IMR-90 (cell line): Measurements from ENCODE around the gene TAGAP.

Experiments
- CEBPB ChIP-seq: IDR thresholded peaks from 2 replicates; pipeline ENCODE4 v1.6.1; 2012; ENCODE audit warnings: low read depth, low read length, improper control_type of control experiment
- CHD1 ChIP-seq: IDR thresholded peaks from 2 replicates; pipeline ENCODE4 v1.6.1; 2012; ENCODE audit warnings: low read depth, low read length, improper control_type of control experiment
- CTCF ChIP-seq: conservative IDR thresholded peaks from 2 replicates; pipeline ENCODE4 v1.5.1; 2012; ENCODE audit warnings: mild to moderate bottlenecking, low read depth, low read length, improper control_type of control experiment
- ELK1 ChIP-seq: fragments of 150-350 bp; IDR thresholded peaks from 2 replicates; pipeline ENCODE4 v1.6.1; 2016; ENCODE audit warnings: low read depth, mild to moderate bottlenecking, low read length, moderate library complexity, borderline replicate concordance
- MAFK ChIP-seq: IDR thresholded peaks from 2 replicates; pipeline ENCODE4 v1.6.1; 2012; ENCODE audit warnings: low read depth, low read length, improper control_type of control experiment
- MAZ ChIP-seq: IDR thresholded peaks from 2 replicates; pipeline ENCODE4 v1.6.1; 2012; ENCODE audit warnings: low read depth, mild to moderate bottlenecking, low read length, improper control_type of control experiment, moderate library complexity, borderline replicate concordance
- MXI1 ChIP-seq: IDR thresholded peaks from 2 replicates; pipeline ENCODE4 v1.6.1; 2012; ENCODE audit warnings: low read depth, mild to moderate bottlenecking, low read length, moderate library complexity, borderline replicate concordance
- POLR2A ChIP-seq: IDR thresholded peaks from 2 replicates; pipeline ENCODE4 v1.6.1; 2012; ENCODE audit warnings: mild to moderate bottlenecking, low read depth, low read length
- RCOR1 ChIP-seq: IDR thresholded peaks from 2 replicates; pipeline ENCODE4 v1.6.1; 2012; ENCODE audit warnings: mild to moderate bottlenecking, low read length, improper control_type of control experiment; ENCODE audit not compliant: insufficient replicate concordance
- RFX5 ChIP-seq: IDR thresholded peaks from 2 replicates; pipeline ENCODE4 v1.8.0; 2012; ENCODE audit warnings: low read depth, mild to moderate bottlenecking, low read length, moderate library complexity
- SMC3 ChIP-seq: fragments of 150-350 bp; IDR thresholded peaks from 2 replicates; pipeline ENCODE4 v1.6.1; 2016; ENCODE audit warnings: low read depth, mild to moderate bottlenecking, antibody characterized with exemption, low read length, moderate library complexity
- USF2 ChIP-seq: fragments of 150-350 bp; IDR thresholded peaks from 2 replicates; pipeline ENCODE4 v1.6.1; 2017; ENCODE audit warnings: mild to moderate bottlenecking, antibody characterized with exemption, low read length, low read depth

GRCh38 chr6:159038914-159039884 is 5.6 kb downstream of the TAGAP start:
- TF ChIP-seq RCOR1 (no peak), POLR2A (no peak), CTCF (no peak), SMC3 (no peak), CEBPB (no peak), CHD1 (no peak), RFX5 (no peak), ELK1 (no peak), MAZ (no peak), MAFK (no peak), USF2 (no peak), MXI1 (no peak)
